ENCODE results near the gene GOLGA7B.
"Not testable (repeated sequence)": the region's sequence is repeated elsewhere in the genome, so short reads cannot be mapped to it uniquely, and the experiment has no call there.

The GOLGA7B gene

GRCh38 chr10:97827702-97828291, 21.8 kb upstream of the GOLGA7B start:
- no peak for DNase-seq
- in situ Hi-C loops (cut with MboI; ENCODE audit: low pct_unique_long_range_greater_than_20kb, low sequenced_read_pairs) = no loop called here

GRCh38 chr10:97828721-97829120, 20.9 kb upstream of the GOLGA7B start:
- DNase-seq = no peak
- in situ Hi-C loops (cut with MboI; ENCODE audit: low pct_unique_long_range_greater_than_20kb, low sequenced_read_pairs) = no loop called here

- in situ Hi-C loops (cut with MboI; ENCODE audit: low pct_unique_long_range_greater_than_20kb, low sequenced_read_pairs) = no loop called here
- no peak for DNase-seq
These were observed 19.6 kb upstream of the GOLGA7B start for GRCh38 chr10:97830064-97830463.

- in situ Hi-C loops (cut with MboI; ENCODE audit: low pct_unique_long_range_greater_than_20kb, low sequenced_read_pairs) = no loop called here
These were observed 18.4 kb upstream of the GOLGA7B start for GRCh38 chr10:97831259-97831658.

GRCh38 chr10:97836446-97836845, 13.2 kb upstream of the GOLGA7B start:
- DNase-seq = no peak
- in situ Hi-C loops (cut with MboI; ENCODE audit: low pct_unique_long_range_greater_than_20kb, low sequenced_read_pairs) = no loop called here

More at GRCh38 chr10:97831259-97831658, 18.4 kb upstream of the GOLGA7B start:
- DNase-seq = no peak

- in situ Hi-C loops (cut with MboI; ENCODE audit: low pct_unique_long_range_greater_than_20kb, low sequenced_read_pairs) = no loop called here
These were observed 11.6 kb upstream of the GOLGA7B start for GRCh38 chr10:97838091-97838490.

GRCh38 chr10:97841166-97841565, 8.5 kb upstream of the GOLGA7B start:
- in situ Hi-C loops (cut with MboI; ENCODE audit: low pct_unique_long_range_greater_than_20kb, low sequenced_read_pairs) = not testable (repeated sequence)

More at GRCh38 chr10:97838091-97838490, 11.6 kb upstream of the GOLGA7B start:
- no peak for DNase-seq

GRCh38 chr10:97842114-97842513, 7.5 kb upstream of the GOLGA7B start:
- DNase-seq; in situ Hi-C loops (cut with MboI; ENCODE audit: low pct_unique_long_range_greater_than_20kb, low sequenced_read_pairs): not testable (repeated sequence)

More at GRCh38 chr10:97841166-97841565, 8.5 kb upstream of the GOLGA7B start:
- not testable (repeated sequence) for DNase-seq

GRCh38 chr10:97842656-97843280, 6.9 kb upstream of the GOLGA7B start:
- DNase-seq = peak; percentile 51

GRCh38 chr10:97843281-97843671, 6.4 kb upstream of the GOLGA7B start:
- DNase-seq = no peak
- in situ Hi-C loops (cut with MboI; ENCODE audit: low pct_unique_long_range_greater_than_20kb, low sequenced_read_pairs) = no loop called here

More at GRCh38 chr10:97842656-97843280, 6.9 kb upstream of the GOLGA7B start:
- in situ Hi-C loops (cut with MboI; ENCODE audit: low pct_unique_long_range_greater_than_20kb, low sequenced_read_pairs) = no loop called here

- DNase-seq; in situ Hi-C loops (cut with MboI; ENCODE audit: low pct_unique_long_range_greater_than_20kb, low sequenced_read_pairs): not testable (repeated sequence)
These were observed 5.7 kb upstream of the GOLGA7B start for GRCh38 chr10:97843972-97844371.

- in situ Hi-C loops (cut with MboI; ENCODE audit: low pct_unique_long_range_greater_than_20kb, low sequenced_read_pairs) = no loop called here
- no peak for DNase-seq
These were observed 5.0 kb upstream of the GOLGA7B start for GRCh38 chr10:97844678-97845077.

GRCh38 chr10:97849103-97849686, 448 bp upstream of the GOLGA7B start:
- in situ Hi-C loops (cut with MboI; ENCODE audit: low pct_unique_long_range_greater_than_20kb, low sequenced_read_pairs) = no loop called here
- peak; percentile 23 for DNase-seq

GRCh38 chr10:97850446-97850845, 803 bp downstream of the GOLGA7B start:
- in situ Hi-C loops (cut with MboI; ENCODE audit: low pct_unique_long_range_greater_than_20kb, low sequenced_read_pairs) = no loop called here
- DNase-seq = no peak

- peak; percentile 24 for DNase-seq
- in situ Hi-C loops (cut with MboI; ENCODE audit: low pct_unique_long_range_greater_than_20kb, low sequenced_read_pairs) = no loop called here
These were observed 1.8 kb downstream of the GOLGA7B start for GRCh38 chr10:97851341-97852001.

- no peak for DNase-seq
- in situ Hi-C loops (cut with MboI; ENCODE audit: low pct_unique_long_range_greater_than_20kb, low sequenced_read_pairs) = no loop called here
These were observed 2.6 kb downstream of the GOLGA7B start for GRCh38 chr10:97852277-97852676.

- no peak for DNase-seq
- in situ Hi-C loops (cut with MboI; ENCODE audit: low pct_unique_long_range_greater_than_20kb, low sequenced_read_pairs) = no loop called here
These were observed 3.3 kb downstream of the GOLGA7B start for GRCh38 chr10:97852840-97853405.

- in situ Hi-C loops (cut with MboI; ENCODE audit: low pct_unique_long_range_greater_than_20kb, low sequenced_read_pairs) = no loop called here
- DNase-seq = no peak
These were observed 5.1 kb downstream of the GOLGA7B start for GRCh38 chr10:97854743-97855142.

- DNase-seq = peak; percentile 72
- in situ Hi-C loops (cut with MboI; ENCODE audit: low pct_unique_long_range_greater_than_20kb, low sequenced_read_pairs) = no loop called here
These were observed 8.4 kb downstream of the GOLGA7B start for GRCh38 chr10:97858001-97858439.
